ENCODE data around the gene MYL6.

DNA sequence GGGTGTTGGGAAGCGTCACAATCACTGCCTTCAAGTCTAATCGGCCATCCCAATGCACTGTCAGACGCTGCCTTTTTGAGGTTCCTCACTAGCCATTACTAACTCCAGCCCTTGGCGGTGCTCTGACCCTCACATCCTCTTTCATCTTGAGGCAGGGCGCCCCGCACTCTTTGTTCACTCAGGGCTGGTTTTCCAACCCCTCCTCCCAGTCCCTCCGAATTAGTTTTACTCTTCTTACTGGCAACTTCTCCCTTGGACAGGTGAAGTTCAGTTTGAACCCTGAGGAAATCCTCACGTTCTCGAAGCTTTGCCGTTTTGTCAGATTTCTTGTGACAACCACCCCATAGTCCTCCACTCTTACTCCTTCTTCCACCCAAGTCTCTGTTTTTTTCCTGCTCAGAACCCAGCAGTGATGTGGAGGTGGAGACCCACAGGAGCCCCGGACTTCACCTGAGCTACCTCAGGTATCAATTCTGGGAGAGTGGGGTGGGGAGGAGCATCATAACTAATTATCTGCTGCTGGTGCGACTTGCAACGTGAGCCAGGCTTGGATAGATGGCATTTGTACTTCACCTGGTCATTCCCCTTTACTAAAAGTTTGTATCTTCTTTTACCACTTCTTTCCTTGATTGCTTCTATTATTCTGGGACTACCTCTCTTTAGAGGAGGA lies 39.3 kb upstream of the MYL6 start:
- TF ChIP-seq EZH2 (IDR thresholded peaks at IDR 0.05; ENCODE audit: insufficient read depth, poor library complexity, severe bottlenecking) (no peak), EZH2phosphoT487 (IDR thresholded peaks at IDR 0.05; ENCODE audit: insufficient read depth, low read depth) (no peak)

All from GM23248 (cell line).